HEK293 (cell line): ENCODE measurements around the gene TBC1D13.

ENCODE experiments used
- BCL6B ChIP-seq: fragments of 450-650 bp; formaldehyde crosslinking; IDR thresholded peaks from 2 replicates; pipeline ENCODE4 v1.5.1; 2017; ENCODE audit warnings: missing biosample characterization, missing genetic modification characterization
- FEZF1 ChIP-seq: fragments of 450-650 bp; formaldehyde crosslinking; IDR thresholded peaks from 2 replicates; pipeline ENCODE4 v1.5.1; 2016; ENCODE audit warnings: missing biosample characterization, missing genetic modification characterization
- HOXC10 ChIP-seq: sonication (generic); formaldehyde crosslinking; IDR thresholded peaks from 2 replicates; pipeline ENCODE4 v1.8.1; 2023; ENCODE audit warnings: mild to moderate bottlenecking, missing genetic modification reagents
- HOXD13 ChIP-seq: sonication (generic); formaldehyde crosslinking; IDR thresholded peaks from 2 replicates; pipeline ENCODE4 v1.8.0; 2022; ENCODE audit warnings: missing genetic modification reagents, borderline replicate concordance
- INSM2 ChIP-seq: fragments of 450-650 bp; formaldehyde crosslinking; IDR thresholded peaks from 2 replicates; pipeline ENCODE4 v1.5.1; 2016; ENCODE audit warnings: missing biosample characterization, missing genetic modification characterization
- KLF17 ChIP-seq: fragments of 450-650 bp; formaldehyde crosslinking; IDR thresholded peaks from 2 replicates; pipeline ENCODE4 v1.5.1; 2016; ENCODE audit warnings: missing biosample characterization, missing genetic modification characterization
- PATZ1 ChIP-seq: fragments of 450-650 bp; formaldehyde crosslinking; IDR thresholded peaks from 2 replicates; pipeline ENCODE4 v1.5.1; 2016; ENCODE audit warnings: missing biosample characterization, missing genetic modification characterization
- SCRT1 ChIP-seq: fragments of 450-650 bp; formaldehyde crosslinking; IDR thresholded peaks from 2 replicates; pipeline ENCODE4 v1.5.1; 2016; ENCODE audit warnings: missing biosample characterization, missing genetic modification characterization, borderline replicate concordance
- ZBTB1 ChIP-seq: fragments of 450-650 bp; formaldehyde crosslinking; IDR thresholded peaks from 2 replicates; pipeline ENCODE4 v1.5.1; 2016; ENCODE audit warnings: missing biosample characterization, missing genetic modification characterization
- ZFP41 ChIP-seq: fragments of 450-650 bp; formaldehyde crosslinking; IDR thresholded peaks from 2 replicates; pipeline ENCODE4 v1.5.1; 2016; ENCODE audit warnings: missing biosample characterization, missing genetic modification characterization, borderline replicate concordance
- ZNF10 ChIP-seq: fragments of 450-650 bp; formaldehyde crosslinking; IDR thresholded peaks from 2 replicates; pipeline ENCODE4 v1.5.1; 2017; ENCODE audit warnings: missing biosample characterization, missing genetic modification characterization
- ZNF280D ChIP-seq: fragments of 450-650 bp; formaldehyde crosslinking; IDR thresholded peaks from 2 replicates; pipeline ENCODE4 v1.5.1; 2016; ENCODE audit warnings: missing biosample characterization, missing genetic modification characterization
- ZNF394 ChIP-seq: fragments of 450-650 bp; formaldehyde crosslinking; IDR thresholded peaks from 2 replicates; pipeline ENCODE4 v1.5.1; 2016; ENCODE audit warnings: missing biosample characterization, missing genetic modification characterization, mild to moderate bottlenecking, moderate library complexity, borderline replicate concordance
- ZNF488 ChIP-seq: fragments of 450-650 bp; formaldehyde crosslinking; IDR thresholded peaks from 2 replicates; pipeline ENCODE4 v1.5.1; 2016; ENCODE audit warnings: missing biosample characterization, missing genetic modification characterization
- ZNF518A ChIP-seq: fragments of 450-650 bp; formaldehyde crosslinking; conservative IDR thresholded peaks from 2 replicates; pipeline ENCODE4 v1.5.1; 2016; ENCODE audit warnings: low read depth, missing biosample characterization, missing genetic modification characterization
- ZNF530 ChIP-seq: fragments of 450-650 bp; formaldehyde crosslinking; IDR thresholded peaks from 2 replicates; pipeline ENCODE4 v1.5.1; 2016; ENCODE audit warnings: low read depth, missing biosample characterization, missing genetic modification characterization
- ZNF624 ChIP-seq: fragments of 450-650 bp; formaldehyde crosslinking; IDR thresholded peaks from 2 replicates; pipeline ENCODE4 v1.5.1; 2017; ENCODE audit warnings: missing biosample characterization, missing genetic modification characterization
- ZNF707 ChIP-seq: fragments of 450-650 bp; formaldehyde crosslinking; IDR thresholded peaks from 2 replicates; pipeline ENCODE4 v1.5.1; 2016; ENCODE audit warnings: missing biosample characterization, missing genetic modification characterization
- ZSCAN18 ChIP-seq: fragments of 450-650 bp; formaldehyde crosslinking; IDR thresholded peaks from 2 replicates; pipeline ENCODE4 v1.5.1; 2016; ENCODE audit warnings: missing biosample characterization, missing genetic modification characterization
- ZSCAN23 ChIP-seq: fragments of 450-650 bp; formaldehyde crosslinking; IDR thresholded peaks from 2 replicates; pipeline ENCODE4 v1.5.1; 2016; ENCODE audit warnings: missing biosample characterization, missing genetic modification characterization

Gene TBC1D13

GRCh38 chr9:128786681-128787601 is at the start of gene TBC1D13 (continued):
- TF ChIP-seq ZSCAN23 (tag by site-specific recombination): no peak
- no peak for TF ChIP-seq ZFP41 (tag by site-specific recombination)
- peak; percentile 35; the same call in 1 of the 2 replicates for TF ChIP-seq ZNF518A
- TF ChIP-seq INSM2 (tag by site-specific recombination): peak; percentile 53; the same call in 1 of the 2 replicates
- peak; percentile 91; the same call in 1 of the 2 replicates for TF ChIP-seq HOXC10
- TF ChIP-seq ZNF488 (tag by site-specific recombination): no peak
- 0 out of 2 replicates have a peak, but pooled peaks have one; percentile 57 for TF ChIP-seq ZBTB1 (tag by site-specific recombination)
- TF ChIP-seq ZSCAN18 (tag by site-specific recombination): peak; percentile 90
- no peak for TF ChIP-seq ZNF530 (tag by site-specific recombination)
- TF ChIP-seq ZNF280D (tag by site-specific recombination): no peak
- no peak for TF ChIP-seq ZNF624
- TF ChIP-seq BCL6B (tag by site-specific recombination): no peak
- TF ChIP-seq SCRT1: no peak
- TF ChIP-seq ZNF707 (tag by site-specific recombination): no peak
- TF ChIP-seq FEZF1 (tag by site-specific recombination): no peak
- TF ChIP-seq PATZ1 (tag by site-specific recombination): peak; percentile 93
- peak; percentile 92 for TF ChIP-seq KLF17 (tag by site-specific recombination)
- TF ChIP-seq ZNF10 (tag by site-specific recombination): no peak
- TF ChIP-seq ZNF394 (tag by site-specific recombination): no peak; the same call in 1 of the 2 replicates
- TF ChIP-seq HOXD13 (CRISPR knock-in tag): no peak
